WERI-Rb-1 (cell line): Measurements from ENCODE around the gene PATJ.

Source experiments
- DNase-seq: peaks from one replicate; pipeline ENCODE4 v3.0.0-alpha.2; 2020
- H3K27ac ChIP-seq: fragments of 250-450 bp; sonication (Bioruptor Pico); 2 replicates; pipeline ENCODE4 v1.5.1; 2020; ENCODE audit warnings: mild to moderate bottlenecking, moderate library complexity
- H3K27me3 ChIP-seq: fragments of 250-450 bp; sonication (Bioruptor Pico); 2 replicates; pipeline ENCODE4 v1.5.1; 2021; ENCODE audit warnings: mild to moderate bottlenecking, low read depth, moderate library complexity; ENCODE audit not compliant: insufficient read depth, severe bottlenecking
- H3K36me3 ChIP-seq: fragments of 250-450 bp; sonication (Bioruptor Pico); 2 replicates; pipeline ENCODE4 v1.5.1; 2020; ENCODE audit warnings: mild to moderate bottlenecking, moderate library complexity
- H3K4me3 ChIP-seq: 2 replicates; pipeline ENCODE4 v1.5.1; 2011; ENCODE audit warnings: low read depth, mild to moderate bottlenecking, control low read depth, low read length
- H3K9me3 ChIP-seq: fragments of 250-450 bp; sonication (Bioruptor Pico); 2 replicates; pipeline ENCODE4 v1.5.1; 2021; ENCODE audit warnings: mild to moderate bottlenecking, moderate library complexity; ENCODE audit not compliant: severe bottlenecking
- TF ChIP-seq, protein P1 (sequence below): IDR thresholded peaks from 2 replicates; pipeline ENCODE4 v1.5.1; 2011; ENCODE audit warnings: low read depth, mild to moderate bottlenecking, control low read depth, inconsistent platforms, low read length

Gene PATJ

DNA sequence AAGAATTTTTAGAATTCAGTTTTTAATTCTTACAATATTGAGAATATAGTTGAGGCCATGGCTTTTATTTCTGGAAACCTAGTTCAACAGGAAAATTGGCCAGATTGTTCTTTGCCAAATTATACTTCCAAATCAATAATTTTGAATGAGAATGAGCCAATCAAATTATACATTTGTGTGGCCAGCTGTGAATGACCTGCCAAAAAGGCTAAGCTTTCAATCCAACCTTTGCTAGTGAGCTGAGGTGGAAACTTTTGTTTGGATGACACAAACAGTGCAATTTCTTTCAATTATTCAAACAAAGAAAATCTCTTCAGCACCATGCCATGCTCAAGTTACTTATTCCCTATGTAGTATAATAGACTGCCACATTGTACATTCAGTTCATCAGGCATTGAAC, 167.8 kb downstream of the PATJ start:
- DNase-seq: no peak
- TF ChIP-seq, protein P1, sequence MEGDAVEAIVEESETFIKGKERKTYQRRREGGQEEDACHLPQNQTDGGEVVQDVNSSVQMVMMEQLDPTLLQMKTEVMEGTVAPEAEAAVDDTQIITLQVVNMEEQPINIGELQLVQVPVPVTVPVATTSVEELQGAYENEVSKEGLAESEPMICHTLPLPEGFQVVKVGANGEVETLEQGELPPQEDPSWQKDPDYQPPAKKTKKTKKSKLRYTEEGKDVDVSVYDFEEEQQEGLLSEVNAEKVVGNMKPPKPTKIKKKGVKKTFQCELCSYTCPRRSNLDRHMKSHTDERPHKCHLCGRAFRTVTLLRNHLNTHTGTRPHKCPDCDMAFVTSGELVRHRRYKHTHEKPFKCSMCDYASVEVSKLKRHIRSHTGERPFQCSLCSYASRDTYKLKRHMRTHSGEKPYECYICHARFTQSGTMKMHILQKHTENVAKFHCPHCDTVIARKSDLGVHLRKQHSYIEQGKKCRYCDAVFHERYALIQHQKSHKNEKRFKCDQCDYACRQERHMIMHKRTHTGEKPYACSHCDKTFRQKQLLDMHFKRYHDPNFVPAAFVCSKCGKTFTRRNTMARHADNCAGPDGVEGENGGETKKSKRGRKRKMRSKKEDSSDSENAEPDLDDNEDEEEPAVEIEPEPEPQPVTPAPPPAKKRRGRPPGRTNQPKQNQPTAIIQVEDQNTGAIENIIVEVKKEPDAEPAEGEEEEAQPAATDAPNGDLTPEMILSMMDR: no peak
- Histone ChIP-seq H3K27ac (no peak overlapping the region), H3K27me3 (no peaks in the 10 kb centered on the region), H3K9me3 (no peaks in the 10 kb centered on the region), H3K36me3 (no peaks in the 10 kb centered on the region), H3K4me3 (no peak overlapping the region)

GRCh38 chr1:61914823-61915482, 172.7 kb downstream of the PATJ start:
- Histone ChIP-seq H3K36me3 (no peaks in the 10 kb centered on the region), H3K27me3 (no peaks in the 10 kb centered on the region), H3K27ac (no peak overlapping the region), H3K4me3 (no peak overlapping the region), H3K9me3 (no peaks in the 10 kb centered on the region)
- DNase-seq: no peak
- TF ChIP-seq, protein P1: no peak

GRCh38 chr1:61921435-61921834, 179.2 kb downstream of the PATJ start:
- no peak for DNase-seq
- TF ChIP-seq, protein P1: no peak
- Histone ChIP-seq H3K36me3 (no peaks in the 10 kb centered on the region), H3K4me3 (no peak overlapping the region), H3K27me3 (no peaks in the 10 kb centered on the region), H3K9me3 (no peaks in the 10 kb centered on the region), H3K27ac (no peak overlapping the region)

GRCh38 chr1:61922950-61923480, 180.7 kb downstream of the PATJ start:
- Histone ChIP-seq H3K27me3 (no peaks in the 10 kb centered on the region), H3K27ac (no peak overlapping the region), H3K4me3 (no peak overlapping the region), H3K9me3 (no peaks in the 10 kb centered on the region), H3K36me3 (no peaks in the 10 kb centered on the region)
- TF ChIP-seq, protein P1: no peak
- DNase-seq: no peak

DNA sequence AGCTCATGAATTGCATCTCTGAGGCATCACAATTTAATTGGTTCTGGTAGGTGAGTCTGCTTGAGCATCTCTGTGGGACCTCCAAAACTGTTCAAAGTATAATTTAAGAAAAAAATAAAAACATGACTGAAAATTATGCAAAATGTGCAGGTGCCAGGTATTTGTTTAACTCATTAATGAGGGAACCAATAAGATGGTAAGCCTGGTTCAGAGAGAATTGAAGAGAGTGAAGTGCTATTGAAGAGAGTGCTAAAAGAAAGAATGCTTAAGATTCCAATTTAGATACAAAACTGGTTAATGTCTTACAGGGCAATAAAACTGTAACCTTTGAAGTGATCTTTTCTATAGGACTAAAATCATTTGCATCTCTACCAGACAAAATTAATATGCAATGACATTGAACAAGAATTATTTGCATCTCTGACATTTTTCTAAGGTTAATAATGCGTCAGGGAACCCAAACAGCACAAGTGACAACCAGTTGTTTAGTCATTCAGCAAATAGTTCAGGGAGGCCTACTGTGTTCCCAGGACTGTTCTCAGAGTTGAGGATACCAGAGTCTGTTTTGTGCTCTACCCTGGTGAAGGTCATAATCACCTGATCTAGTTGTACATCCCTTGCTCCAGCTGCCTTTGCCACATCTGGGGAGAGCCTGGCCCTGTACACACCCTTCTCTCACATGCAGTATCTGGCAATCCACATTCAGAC, 183.5 kb downstream of the PATJ start:
- TF ChIP-seq, protein P1: no peak
- DNase-seq: no peak
- Histone ChIP-seq H3K36me3 (no peaks in the 10 kb centered on the region), H3K27ac (no peak overlapping the region), H3K27me3 (no peaks in the 10 kb centered on the region), H3K9me3 (no peaks in the 10 kb centered on the region), H3K4me3 (no peak overlapping the region)
